ENCODE results near the gene OPA3. TPM values are rescaled to one million over a fixed set of nuclear protein-coding genes. Genes with fewer than 3 reads are reported as not detected.

The OPA3 gene
- total and polyA plus RNA-seq, 2 experiments from 2014 or later, result 11.5 to 14.5 TPM

GRCh38 chr19:45587873-45588272 lies 3.3 kb upstream of the OPA3 start (continued):
- TF ChIP-seq ZNF462 (CRISPR knock-in tag; IDR thresholded peaks at IDR 0.05) (no peak), CREB1 (CRISPR knock-in tag; IDR thresholded peaks at IDR 0.05; ENCODE audit: low read depth) (no peak), NANOG (IDR thresholded peaks at IDR 0.05; ENCODE audit: borderline replicate concordance) (no peak), JUNB (IDR thresholded peaks at IDR 0.05; ENCODE audit: unreplicated experiment) (no peak), STAT1 (IDR thresholded peaks at IDR 0.05; ENCODE audit: unreplicated experiment) (no peak)

DNA sequence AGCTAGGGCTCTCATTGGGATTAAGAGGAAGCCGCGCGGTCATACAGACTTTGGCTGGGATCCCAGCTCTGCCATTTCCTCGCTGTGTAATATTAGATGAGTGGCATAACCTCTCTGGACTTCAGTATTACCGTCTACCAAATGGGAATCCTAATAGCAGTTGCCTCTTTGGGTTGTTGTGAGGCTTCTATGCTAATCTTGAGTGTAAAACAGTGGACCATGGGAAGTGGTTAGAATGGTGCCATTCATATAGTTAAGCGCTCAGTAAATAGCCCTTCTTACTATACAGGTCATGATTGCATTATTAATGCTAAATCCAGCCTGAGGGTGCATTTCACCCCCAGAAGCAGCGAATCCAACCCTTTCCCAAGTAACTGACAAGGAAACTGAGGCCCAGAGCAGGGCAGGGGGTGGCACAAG lies 566 bp upstream of the OPA3 start:
- peak overlapping the region; percentile 85 for H2AFZ ChIP-seq
- ATAC-seq (no peak), DNase-seq (ENCODE audit: low spot score) (no peak)
- H3K27me3 Mint-ChIP-seq (ENCODE audit: insufficient read depth, low read depth, poor library complexity), result peaks cover 22% of the 10 kb centered on the region
- peak overlapping the region; percentile 81 for H3K4me2 ChIP-seq
- H3K4me3 ChIP-seq, result peak overlapping the region; percentile 56
- H3K4me1 ChIP-seq (ENCODE audit: insufficient read depth), result no peaks in the 10 kb centered on the region; the same call in 1 of the 2 replicates
- H3F3A ChIP-seq (replicated peaks; ENCODE audit: low read depth), result peaks cover 11% of the 10 kb centered on the region
- TF ChIP-seq ZNF462 (CRISPR knock-in tag; IDR thresholded peaks at IDR 0.05), result no peak
- peaks cover 6% of the 10 kb centered on the region for H3K4me1 Mint-ChIP-seq
- H3K27ac Mint-ChIP-seq, result peak overlapping the region; percentile 98
- H3K27me3 ChIP-seq (ENCODE audit: insufficient read depth), result peaks cover 8% of the 10 kb centered on the region
- peaks cover 10% of the 10 kb centered on the region for H3K79me2 ChIP-seq (replicated peaks; ENCODE audit: insufficient read depth)
- peaks cover 9% of the 10 kb centered on the region; the same call in 2 of the 3 replicates for H3K36me3 Mint-ChIP-seq (ENCODE audit: low read depth)
- no peaks in the 10 kb centered on the region for H3K36me3 ChIP-seq (ENCODE audit: insufficient read depth)
- H3K9me3 Mint-ChIP-seq, result no peaks in the 10 kb centered on the region; the same call in 2 of the 3 replicates
- H3K27ac ChIP-seq (ENCODE audit: low read depth), result peak overlapping the region; percentile 75; the same call in 1 of the 2 replicates
- no peaks in the 10 kb centered on the region; the same call in 1 of the 2 replicates for H4K20me1 ChIP-seq (replicated peaks; ENCODE audit: insufficient read depth)
- H3K9me2 ChIP-seq (ENCODE audit: insufficient read depth), result no peaks in the 10 kb centered on the region
- H3K4me3 Mint-ChIP-seq, result peak overlapping the region; percentile 92

Measured in GM23338 (cell line).